Endothelial cell of umbilical vein (primary cell): ENCODE data around the gene MRPL38. TPM values are rescaled to one million over a fixed set of nuclear protein-coding genes. Genes with fewer than 3 reads are reported as not detected.

Source experiments
- polyA plus RNA-seq, 4 experiments: library from polyadenylated mRNA; depleted of rRNA in 3 of 4; stranded (reverse) in 3 of 4; unstranded in 1 of 4; fragments of >200 nt; gene quantifications; 2 replicates each; pipeline versions ENCODE4 v1.2.1 to v1.2.3, GENCODE V29; 2011 to 2012; ENCODE audit warnings: missing spikeins in 1 of 4
- total RNA-seq: library from RNA; stranded (reverse); gene quantifications from 2 replicates; pipeline ENCODE4 v1.2.3, GENCODE V29; 2021

The MRPL38 gene
- total and polyA plus RNA-seq, 2 donors (not counting 3 experiments of a cell fraction or from before 2014, with no cell fraction given), result 82.7 to 93.8 TPM

Other genes starting within 250 kb of the MRPL38 start
- 30.7 and 30.9 TPM in 2 replicates for gene RECQL5, start 237.7 kb downstream of the MRPL38 start, total RNA-seq
- 17.3 and 21.3 TPM in 2 replicates for gene RECQL5, start 237.7 kb downstream of the MRPL38 start, polyA plus RNA-seq
- 143 and 151 TPM in 2 replicates for gene SAP30BP, start 237.5 kb downstream of the MRPL38 start, total RNA-seq
- gene SAP30BP, start 237.5 kb downstream of the MRPL38 start, polyA plus RNA-seq, result 112 and 116 TPM in 2 replicates
- 4.1 and 4.2 TPM in 2 replicates for gene ITGB4, start 183.4 kb downstream of the MRPL38 start, total RNA-seq
- 6.5 and 6.7 TPM in 2 replicates for gene ITGB4, start 183.4 kb downstream of the MRPL38 start, polyA plus RNA-seq
- gene GALK1, start 139.7 kb downstream of the MRPL38 start, total RNA-seq, result 45.8 and 47.0 TPM in 2 replicates
- 63.7 and 90.1 TPM in 2 replicates for gene GALK1, start 139.7 kb downstream of the MRPL38 start, polyA plus RNA-seq
- 23.2 and 25.9 TPM in 2 replicates for gene UNK, start 120.1 kb downstream of the MRPL38 start, total RNA-seq
- 16.0 and 18.0 TPM in 2 replicates for gene UNK, start 120.1 kb downstream of the MRPL38 start, polyA plus RNA-seq
- 7.1 and 14.9 TPM in 2 replicates for gene UNC13D, start 60.5 kb downstream of the MRPL38 start, total RNA-seq
- gene UNC13D, start 60.5 kb downstream of the MRPL38 start, polyA plus RNA-seq, result 6.9 and 7.7 TPM in 2 replicates
- 120 and 126 TPM in 2 replicates for gene WBP2, start 49.5 kb downstream of the MRPL38 start, total RNA-seq
- 81.5 and 104 TPM in 2 replicates for gene WBP2, start 49.5 kb downstream of the MRPL38 start, polyA plus RNA-seq
- 56.7 and 67.7 TPM in 2 replicates for gene TRIM47, start 26.3 kb downstream of the MRPL38 start, total RNA-seq
- gene TRIM47, start 26.3 kb downstream of the MRPL38 start, polyA plus RNA-seq, result 75.1 and 85.3 TPM in 2 replicates
- gene TRIM65, start 7.9 kb downstream of the MRPL38 start, total RNA-seq, result 28.1 and 33.5 TPM in 2 replicates
- gene TRIM65, start 7.9 kb downstream of the MRPL38 start, polyA plus RNA-seq, result 18.6 and 19.3 TPM in 2 replicates
- 8.9 and 9.4 TPM in 2 replicates for gene FBF1, start 36.2 kb upstream of the MRPL38 start, total RNA-seq
- gene FBF1, start 36.2 kb upstream of the MRPL38 start, polyA plus RNA-seq, result 4.9 and 5.7 TPM in 2 replicates
- gene ACOX1, start 74.3 kb upstream of the MRPL38 start, total RNA-seq, result 45.1 and 47.0 TPM in 2 replicates
- 17.9 and 18.6 TPM in 2 replicates for gene ACOX1, start 74.3 kb upstream of the MRPL38 start, polyA plus RNA-seq
- gene TEN1, start 74.4 kb upstream of the MRPL38 start, total RNA-seq, result 14.3 and 18.8 TPM in 2 replicates
- gene TEN1, start 74.4 kb upstream of the MRPL38 start, polyA plus RNA-seq, result 29.0 and 36.8 TPM in 2 replicates
- 6.2 and 8.5 TPM in 2 replicates for gene CDK3, start 96.0 kb upstream of the MRPL38 start, total RNA-seq
- gene CDK3, start 96.0 kb upstream of the MRPL38 start, polyA plus RNA-seq, result 8.7 and 9.7 TPM in 2 replicates
- gene EVPL, start 122.4 kb upstream of the MRPL38 start, total RNA-seq, result not detected in 2 replicates
- not detected in 2 replicates for gene EVPL, start 122.4 kb upstream of the MRPL38 start, polyA plus RNA-seq
- 77.6 and 81.7 TPM in 2 replicates for gene SRP68, start 167.6 kb upstream of the MRPL38 start, total RNA-seq
- gene SRP68, start 167.6 kb upstream of the MRPL38 start, polyA plus RNA-seq, result 55.8 and 64.6 TPM in 2 replicates
- gene GALR2, start 169.9 kb upstream of the MRPL38 start, total RNA-seq, result not detected in 2 replicates
- 0.47 and 0.53 TPM in 2 replicates for gene GALR2, start 169.9 kb upstream of the MRPL38 start, polyA plus RNA-seq
- gene ZACN, start 174.3 kb upstream of the MRPL38 start, total RNA-seq, result not detected in 2 replicates
- 0.05 and 0.18 TPM in 2 replicates for gene ZACN, start 174.3 kb upstream of the MRPL38 start, polyA plus RNA-seq
- gene EXOC7, start 198.9 kb upstream of the MRPL38 start, total RNA-seq, result 122 and 137 TPM in 2 replicates
- 91.5 and 104 TPM in 2 replicates for gene EXOC7, start 198.9 kb upstream of the MRPL38 start, polyA plus RNA-seq
- not detected in 2 replicates for gene FOXJ1, start 236.4 kb upstream of the MRPL38 start, total RNA-seq
- gene FOXJ1, start 236.4 kb upstream of the MRPL38 start, polyA plus RNA-seq, result not detected in 2 replicates